PC-3 (cell line): ENCODE measurements around the gene CBL. TPM values are rescaled to one million over a fixed set of nuclear protein-coding genes. Genes with fewer than 3 reads are reported as not detected.

ENCODE experiments used
- ATAC-seq: fragments of 200-7000 bp; cut with Tn5 transposase; 2 replicates; pipeline ENCODE4 v1.9.1; 2020; ENCODE audit warnings: mild to moderate bottlenecking, moderate library complexity
- BruUV-seq: library from RNA; stranded (reverse); fragments of 400-500 nt; replicated peaks from 2 replicates; lab custom pipeline; 2021; lab: Mats Ljungman, UMichigan
- CTCF ChIA-PET: fragments of 300-600 bp; sonication (Branson Sonifier 250); formaldehyde crosslinking; loops from one replicate; lab custom pipeline; 2022; ENCODE audit warnings: antibody characterized with exemption; lab: Charles Lee
- POLR2A ChIA-PET: fragments of 300-600 bp; sonication (Branson Sonifier 250); formaldehyde crosslinking; loops from one replicate; lab custom pipeline; 2022; ENCODE audit warnings: antibody characterized with exemption; ENCODE audit not compliant: unreplicated experiment; lab: Charles Lee
- DNase-seq: peaks from one replicate; pipeline ENCODE4 v3.0.0-alpha.2; 2015
- H2AFZ ChIP-seq: fragments of 300-600 bp; sonication (generic); 2 replicates; pipeline ENCODE4 v1.6.0; 2016; ENCODE audit warnings: antibody characterized with exemption, low read length
- H3F3A ChIP-seq: fragments of 300-600 bp; sonication (generic); one replicate; pipeline ENCODE4 v1.6.0; 2017; ENCODE audit warnings: antibody characterized with exemption, low read length, control low read depth, mild to moderate bottlenecking; ENCODE audit not compliant: unreplicated experiment
- H3K27ac ChIP-seq: fragments of 300-600 bp; sonication (generic); 2 replicates; pipeline ENCODE4 v1.5.1; 2016; ENCODE audit warnings: mild to moderate bottlenecking, low read length
- H3K27me3 ChIP-seq: fragments of 300-600 bp; sonication (generic); 2 replicates; pipeline ENCODE4 v1.6.1; 2016; ENCODE audit warnings: low read length, mixed read lengths
- H3K36me3 ChIP-seq: fragments of 300-600 bp; sonication (generic); 2 replicates; pipeline ENCODE4 v1.6.1; 2016; ENCODE audit warnings: low read depth, mixed run types, low read length, mixed read lengths
- H3K4me1 ChIP-seq: fragments of 300-600 bp; sonication (generic); 2 replicates; pipeline ENCODE4 v1.5.1; 2016; ENCODE audit warnings: low read length; ENCODE audit not compliant: insufficient read depth
- H3K4me2 ChIP-seq: fragments of 300-600 bp; sonication (generic); 2 replicates; pipeline ENCODE4 v1.6.0; 2016; ENCODE audit warnings: low read length
- H3K4me3 ChIP-seq: fragments of 300-600 bp; sonication (generic); 2 replicates; pipeline ENCODE4 v1.5.1; 2016; ENCODE audit warnings: mild to moderate bottlenecking, low read length, mixed read lengths
- H3K79me2 ChIP-seq: fragments of 300-600 bp; sonication (generic); 2 replicates; pipeline ENCODE4 v1.6.1; 2017; ENCODE audit warnings: low read length, mixed read lengths
- H3K9ac ChIP-seq: fragments of 300-600 bp; sonication (generic); 2 replicates; pipeline ENCODE4 v1.6.0; 2016; ENCODE audit warnings: mild to moderate bottlenecking, low read length
- H3K9me2 ChIP-seq: fragments of 300-600 bp; sonication (generic); replicated peaks from 2 replicates; pipeline ENCODE4 v1.6.1; 2016; ENCODE audit warnings: mixed run types, low read length, mixed read lengths
- H3K9me3 ChIP-seq: fragments of 300-600 bp; sonication (generic); 2 replicates; pipeline ENCODE4 v1.6.1; 2016; ENCODE audit warnings: low read length, mixed read lengths
- H4K20me1 ChIP-seq: fragments of 300-600 bp; sonication (generic); 2 replicates; pipeline ENCODE4 v1.6.1; 2016; ENCODE audit warnings: low read length, mixed read lengths
- EZH2 ChIP-seq: fragments of 300-600 bp; sonication (generic); IDR thresholded peaks from one replicate; pipeline ENCODE4 v1.6.1; 2017; ENCODE audit warnings: antibody characterized with exemption, mild to moderate bottlenecking, low read length; ENCODE audit not compliant: unreplicated experiment
- EZH2phosphoT487 ChIP-seq: fragments of 300-600 bp; sonication (generic); IDR thresholded peaks from 2 replicates; pipeline ENCODE4 v1.6.1; 2018; ENCODE audit warnings: mild to moderate bottlenecking, antibody characterized with exemption, low read length, borderline replicate concordance
- intact Hi-C: fragments of 100-400 bp; cut with micrococcal nuclease; formaldehyde crosslinking; loops from 2 replicates; pipeline ENCODE4 v1.9.0; 2023
- total RNA-seq: library from RNA; depleted of rRNA; stranded (reverse); fragments of >200 nt; gene quantifications from 2 replicates; pipeline ENCODE4 v1.2.3, GENCODE V29; 2014
- TF ChIP-seq, protein P1 (sequence below): fragments of 300-600 bp; sonication (generic); conservative IDR thresholded peaks from 2 replicates; pipeline ENCODE4 v1.5.1; 2017; ENCODE audit warnings: antibody characterized with exemption, low read depth, mild to moderate bottlenecking, low read length

The CBL gene
- total RNA-seq, 1 experiment from 2014 or later = 11.4 TPM

DNA sequence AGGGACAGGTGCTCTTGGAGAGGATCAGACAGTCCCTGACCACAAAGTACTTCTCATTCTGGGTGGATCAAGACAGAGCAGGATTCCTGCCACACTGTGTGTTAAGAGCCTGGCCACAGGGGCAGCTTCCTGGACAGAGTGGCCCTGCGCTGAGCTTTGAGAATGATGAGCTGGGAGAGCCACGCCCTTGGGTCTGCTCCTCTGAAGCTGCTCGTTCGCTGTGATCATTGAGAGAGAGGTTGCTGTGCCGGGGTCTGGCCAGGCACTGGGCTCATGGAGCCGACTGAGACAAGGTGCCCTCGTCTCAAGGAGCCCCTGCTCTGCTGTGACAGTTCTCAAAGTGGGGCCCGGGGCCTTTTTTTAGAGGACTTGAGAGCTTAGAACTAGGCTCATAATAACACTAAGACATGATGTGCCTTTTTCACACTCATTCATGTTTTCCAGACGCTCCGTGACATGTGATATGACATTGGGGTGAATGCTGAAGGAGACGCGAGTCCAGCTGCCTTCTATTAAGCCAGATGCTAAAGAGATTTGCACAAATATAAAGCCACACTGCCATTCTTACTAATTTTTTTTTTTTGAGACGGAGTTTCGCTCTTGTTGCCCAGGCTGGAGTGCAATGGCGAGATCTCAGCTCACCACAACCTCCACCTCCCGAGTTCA, 141.9 kb downstream of the CBL start:
- no peak for DNase-seq
- Histone ChIP-seq H3K9me3 (no peaks in the 10 kb centered on the region), H3F3A (no peaks in the 10 kb centered on the region), H3K4me2 (no peak overlapping the region), H3K4me3 (no peak overlapping the region), H3K27me3 (no peaks in the 10 kb centered on the region), H3K9ac (no peak overlapping the region), H2AFZ (no peak overlapping the region), H3K36me3 (no peaks in the 10 kb centered on the region), H3K27ac (no peak overlapping the region), H3K9me2 (no peaks in the 10 kb centered on the region), H4K20me1 (no peaks in the 10 kb centered on the region), H3K4me1 (no peaks in the 10 kb centered on the region), H3K79me2 (no peaks in the 10 kb centered on the region)
- CTCF ChIA-PET = interaction anchor here (1.2 kb wide), 1 partner anchor 10 kb away, joined by 3 read pairs; no protein-coding TSS in a partner anchor
- ATAC-seq = no peak
- no peak for TF ChIP-seq EZH2
- TF ChIP-seq, protein P1, sequence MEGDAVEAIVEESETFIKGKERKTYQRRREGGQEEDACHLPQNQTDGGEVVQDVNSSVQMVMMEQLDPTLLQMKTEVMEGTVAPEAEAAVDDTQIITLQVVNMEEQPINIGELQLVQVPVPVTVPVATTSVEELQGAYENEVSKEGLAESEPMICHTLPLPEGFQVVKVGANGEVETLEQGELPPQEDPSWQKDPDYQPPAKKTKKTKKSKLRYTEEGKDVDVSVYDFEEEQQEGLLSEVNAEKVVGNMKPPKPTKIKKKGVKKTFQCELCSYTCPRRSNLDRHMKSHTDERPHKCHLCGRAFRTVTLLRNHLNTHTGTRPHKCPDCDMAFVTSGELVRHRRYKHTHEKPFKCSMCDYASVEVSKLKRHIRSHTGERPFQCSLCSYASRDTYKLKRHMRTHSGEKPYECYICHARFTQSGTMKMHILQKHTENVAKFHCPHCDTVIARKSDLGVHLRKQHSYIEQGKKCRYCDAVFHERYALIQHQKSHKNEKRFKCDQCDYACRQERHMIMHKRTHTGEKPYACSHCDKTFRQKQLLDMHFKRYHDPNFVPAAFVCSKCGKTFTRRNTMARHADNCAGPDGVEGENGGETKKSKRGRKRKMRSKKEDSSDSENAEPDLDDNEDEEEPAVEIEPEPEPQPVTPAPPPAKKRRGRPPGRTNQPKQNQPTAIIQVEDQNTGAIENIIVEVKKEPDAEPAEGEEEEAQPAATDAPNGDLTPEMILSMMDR = no peak
- no peak for TF ChIP-seq EZH2phosphoT487
- BruUV-seq = no TSS peak
- POLR2A ChIA-PET = no interaction called here
- intact Hi-C loops = no loop called here

GRCh38 chr11:119350302-119350701, 144.2 kb downstream of the CBL start:
- no peak overlapping the region for H3K27ac ChIP-seq
- H3K9ac ChIP-seq = no peak overlapping the region
- no peak overlapping the region for H3K4me3 ChIP-seq
- H3K79me2 ChIP-seq = no peaks in the 10 kb centered on the region
- ChIA-PET POLR2A (no interaction called here), CTCF (no interaction called here)
- ATAC-seq = no peak
- H3K36me3 ChIP-seq = no peaks in the 10 kb centered on the region
- H3K9me3 ChIP-seq = no peaks in the 10 kb centered on the region
- H2AFZ ChIP-seq = no peak overlapping the region
- H3K4me2 ChIP-seq = no peak overlapping the region
- no peaks in the 10 kb centered on the region for H3K9me2 ChIP-seq
- no TSS peak for BruUV-seq
- TF ChIP-seq EZH2phosphoT487 (no peak), EZH2 (no peak)
- TF ChIP-seq, protein P1 = no peak
- DNase-seq = no peak
- no peaks in the 10 kb centered on the region for H3K27me3 ChIP-seq
- no peaks in the 10 kb centered on the region for H3K4me1 ChIP-seq
- intact Hi-C loops = no loop called here
- H3F3A ChIP-seq = no peaks in the 10 kb centered on the region
- no peaks in the 10 kb centered on the region for H4K20me1 ChIP-seq

DNA sequence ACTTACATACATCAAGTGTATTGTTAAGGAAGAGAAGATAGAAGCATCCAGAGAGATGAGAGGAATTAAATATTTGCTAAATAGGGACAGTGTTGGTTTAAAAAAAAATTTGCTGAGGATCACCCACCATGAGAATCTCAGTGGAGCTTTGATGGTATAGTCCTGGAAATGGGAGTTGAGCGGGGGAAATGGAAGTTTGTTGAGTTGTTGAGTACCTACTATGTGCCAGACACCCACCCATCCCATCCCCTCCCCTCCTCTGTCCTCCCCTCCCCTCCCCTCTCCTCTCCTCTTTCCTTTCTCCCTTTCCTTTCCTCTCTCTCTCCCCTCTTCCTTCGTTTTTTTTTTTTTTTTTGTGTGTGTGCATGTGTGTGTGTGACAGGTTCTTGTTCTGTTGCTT, 145.1 kb downstream of the CBL start:
- no peak overlapping the region for H3K27ac ChIP-seq
- BruUV-seq = no TSS peak
- H3K9me3 ChIP-seq = no peaks in the 10 kb centered on the region
- no peaks in the 10 kb centered on the region for H3K79me2 ChIP-seq
- H3K9ac ChIP-seq = no peak overlapping the region
- H4K20me1 ChIP-seq = no peaks in the 10 kb centered on the region
- H3K4me1 ChIP-seq = no peaks in the 10 kb centered on the region
- TF ChIP-seq EZH2 = no peak
- TF ChIP-seq, protein P1 = no peak
- no peak for TF ChIP-seq EZH2phosphoT487
- CTCF ChIA-PET = interaction anchor here (0.7 kb wide), 1 partner anchor 26 kb away, joined by 3 read pairs; no protein-coding TSS in a partner anchor
- no peaks in the 10 kb centered on the region for H3F3A ChIP-seq
- H3K36me3 ChIP-seq = no peaks in the 10 kb centered on the region
- DNase-seq (no peak), ATAC-seq (no peak)
- no peaks in the 10 kb centered on the region for H3K27me3 ChIP-seq
- no peak overlapping the region for H3K4me2 ChIP-seq
- no peaks in the 10 kb centered on the region for H3K9me2 ChIP-seq
- POLR2A ChIA-PET = no interaction called here
- H2AFZ ChIP-seq = no peak overlapping the region
- intact Hi-C loops = no loop called here
- no peak overlapping the region for H3K4me3 ChIP-seq
